Coronary artery (tissue), 2 donors: ENCODE results near the gene ACMSD.

Source experiments
- DNase-seq: peaks from one replicate; pipeline ENCODE4 v3.0.0-alpha.2; 2017; ENCODE audit warnings: low spot score
- H3K27ac ChIP-seq, 2 donors: fragments of 200-600 bp; sonication (generic); one replicate each; pipeline ENCODE4 v1.5.1; 2016 to 2019
- H3K4me3 ChIP-seq: fragments of 200-600 bp; sonication (generic); 2 replicates; pipeline ENCODE4 v1.5.1; 2016; ENCODE audit warnings: mild to moderate bottlenecking, moderate library complexity
- CTCF ChIP-seq: fragments of 200-600 bp; sonication (generic); IDR thresholded peaks from one replicate; pipeline ENCODE4 v1.5.1; 2019; ENCODE audit warnings: antibody characterized with exemption

The ACMSD gene

GRCh38 chr2:134838143-134838620 lies at the start of gene ACMSD:
ACMSD (plus strand) TSS chr2:134838616; CDS start chr2:134838683, 67 bp downstream.
- no peak within 1 kb of the TSS for H3K27ac ChIP-seq
- no peak within 1 kb of the TSS for H3K4me3 ChIP-seq
- no peak for DNase-seq
- no peak for TF ChIP-seq CTCF

DNA sequence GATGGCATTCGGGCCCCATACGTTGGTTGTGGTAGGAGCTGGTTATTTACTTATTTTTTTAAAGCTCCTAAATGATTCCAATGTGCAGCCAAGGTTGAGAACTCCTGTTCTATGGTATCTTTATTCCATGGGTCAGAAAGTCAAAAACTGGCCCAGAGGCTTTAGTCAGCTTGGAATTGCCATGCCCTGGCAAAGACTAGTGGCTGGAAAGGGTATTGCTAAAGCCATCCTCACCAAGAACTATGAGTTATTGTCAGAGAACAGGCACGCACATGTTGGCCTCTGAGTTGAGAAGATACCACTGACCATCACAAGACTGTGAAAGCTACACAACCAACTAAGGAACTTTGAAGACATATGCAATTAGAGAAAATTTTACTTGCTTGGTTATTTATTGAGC lies 47.9 kb upstream of the ACMSD start:
- TF ChIP-seq CTCF: no peak
- H3K27ac ChIP-seq: no peak overlapping the region
- no peak for DNase-seq
- H3K4me3 ChIP-seq: no peak overlapping the region

DNA sequence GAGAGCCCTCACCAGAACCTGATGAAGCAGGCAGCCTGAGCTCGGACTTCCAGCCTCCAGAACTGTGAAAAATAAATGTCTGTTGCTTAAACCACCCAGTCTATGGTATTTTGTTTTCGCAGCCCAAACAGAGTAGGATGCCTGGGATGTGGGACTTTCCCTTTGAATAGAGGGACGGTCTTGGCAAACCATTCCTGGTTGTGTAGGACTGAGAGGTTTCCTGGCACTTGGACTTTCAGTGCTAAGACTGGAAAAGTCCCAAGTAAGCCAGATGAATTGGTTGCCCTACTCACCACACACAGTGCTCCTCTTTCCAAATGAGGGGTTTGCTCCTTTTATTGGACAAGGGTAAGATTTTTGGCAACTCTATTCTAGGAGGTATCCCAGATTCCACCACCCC lies 46.8 kb upstream of the ACMSD start:
- TF ChIP-seq CTCF: no peak
- no peak for DNase-seq
- Histone ChIP-seq H3K27ac (no peak overlapping the region), H3K4me3 (no peak overlapping the region)

DNA sequence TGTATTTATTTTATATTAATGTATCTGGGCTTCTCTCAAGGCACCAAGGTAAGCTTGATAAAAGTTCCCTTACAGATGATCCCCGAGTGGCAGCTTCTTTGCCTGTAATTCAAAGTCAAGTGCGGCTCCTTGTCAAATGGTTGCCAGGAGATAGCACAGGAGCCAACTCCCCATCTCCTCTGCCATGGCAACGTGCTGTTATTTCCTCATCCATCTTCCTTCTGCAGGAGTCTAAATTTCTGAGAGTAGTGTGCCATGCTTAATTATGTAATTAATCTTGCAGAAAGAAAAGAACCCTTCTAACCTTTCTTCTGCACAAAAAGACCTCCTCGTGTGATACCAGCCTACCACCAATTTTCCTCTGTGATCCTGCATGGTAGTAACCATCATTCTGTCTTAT lies 46.2 kb upstream of the ACMSD start:
- no peak overlapping the region for H3K27ac ChIP-seq
- no peak for TF ChIP-seq CTCF
- H3K4me3 ChIP-seq: no peak overlapping the region

DNA sequence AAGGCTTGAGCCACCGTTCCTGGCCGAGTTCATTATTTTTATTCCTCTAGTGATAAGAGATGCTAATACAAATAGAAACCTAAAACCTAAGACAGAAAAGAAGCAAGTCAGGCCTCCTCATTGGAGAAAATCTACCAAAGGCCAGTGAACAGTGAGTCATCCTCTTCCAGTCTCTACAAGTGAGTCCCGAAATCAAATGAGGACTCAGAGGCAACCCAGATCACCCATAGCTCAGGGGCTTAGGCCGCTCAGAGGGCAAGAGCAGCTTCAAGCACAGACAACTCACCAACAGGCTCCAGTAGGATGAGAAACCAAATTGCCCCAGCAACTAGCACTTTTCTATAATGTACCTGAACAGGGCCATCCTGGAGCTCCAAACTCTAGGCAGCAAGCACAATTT lies 42.7 kb upstream of the ACMSD start:
- DNase-seq: no peak
- TF ChIP-seq CTCF: no peak
- H3K27ac ChIP-seq: no peak overlapping the region

More for the DNA sequence above, 46.2 kb upstream of the ACMSD start:
- DNase-seq: no peak

GRCh38 chr2:134796373-134796772 lies 42.0 kb upstream of the ACMSD start:
- H3K4me3 ChIP-seq: no peak overlapping the region
- no peak for TF ChIP-seq CTCF
- H3K27ac ChIP-seq: no peak overlapping the region
- DNase-seq: no peak

More for the DNA sequence above, 42.7 kb upstream of the ACMSD start:
- no peak overlapping the region for H3K4me3 ChIP-seq

- no peak overlapping the region for H3K4me3 ChIP-seq
- no peak for TF ChIP-seq CTCF
- no peak overlapping the region for H3K27ac ChIP-seq
- no peak for DNase-seq
Measured at GRCh38 chr2:134799936-134800335, 38.5 kb upstream of the ACMSD start.
